ENCODE measurements around the gene SDSL.

- TF ChIP-seq CTCF (conservative IDR thresholded peaks at IDR 0.05; ENCODE audit: low read depth, low read length) (no peak), SMC3 (IDR thresholded peaks at IDR 0.05; ENCODE audit: low read depth, low read length) (no peak), POLR2A (IDR thresholded peaks at IDR 0.05; ENCODE audit: low read depth, low read length) (no peak), MXI1 (IDR thresholded peaks at IDR 0.05; ENCODE audit: borderline replicate concordance, low read depth, low read length) (no peak), RAD21 (IDR thresholded peaks at IDR 0.05; ENCODE audit: low read length) (no peak)
Observed at GRCh38 chr12:113382206-113382605, 40.0 kb upstream of the SDSL start.
